Activated naive CD4-positive, alpha-beta T cell treated with anti-CD3 and anti-CD28 coated beads, Interleukin-2, amount 50 U/mL, for 16 hours (primary cell): Measurements from ENCODE around the gene NKIRAS2.

Experiments
- DNase-seq: peaks from one replicate; pipeline ENCODE4 v3.0.0-alpha.2; 2020

The NKIRAS2 gene

GRCh38 chr17:42059815-42060214 is 39.9 kb downstream of the NKIRAS2 start:
- no peak for DNase-seq

GRCh38 chr17:42060231-42060630 is 40.3 kb downstream of the NKIRAS2 start:
- DNase-seq: no peak

GRCh38 chr17:42061646-42062487 is 42.0 kb downstream of the NKIRAS2 start:
- no peak for DNase-seq

GRCh38 chr17:42062681-42063080 is 42.8 kb downstream of the NKIRAS2 start:
- DNase-seq: no peak

- no peak for DNase-seq
Measured at GRCh38 chr17:42065201-42065600, 45.3 kb downstream of the NKIRAS2 start.

GRCh38 chr17:42067371-42068091 is 47.6 kb downstream of the NKIRAS2 start:
- peak; percentile 74 for DNase-seq

- DNase-seq: no peak
Measured at GRCh38 chr17:42068979-42069378, 49.1 kb downstream of the NKIRAS2 start.

- DNase-seq: no peak
Measured at GRCh38 chr17:42071810-42072209, 51.9 kb downstream of the NKIRAS2 start.

- DNase-seq: no peak
Measured at GRCh38 chr17:42072323-42073187, 52.7 kb downstream of the NKIRAS2 start.
